Neuronal stem cell (in vitro differentiated cells): ENCODE data around the gene FATE1.

Source experiments
- DNase-seq: peaks from one replicate; pipeline ENCODE4 v3.0.0-alpha.2; 2013; ENCODE audit warnings: low spot score
- H2AFZ ChIP-seq: one replicate; pipeline ENCODE4 v1.6.1; 2013; ENCODE audit warnings: mild to moderate bottlenecking, low read length, inconsistent platforms
- H2AK5ac ChIP-seq: 2 replicates; pipeline ENCODE4 v1.6.1; 2013; ENCODE audit warnings: low read depth, mild to moderate bottlenecking, inconsistent platforms, low read length, moderate library complexity, mixed read lengths
- H2BK120ac ChIP-seq: 2 replicates; pipeline ENCODE4 v1.6.1; 2013; ENCODE audit warnings: low read depth, mild to moderate bottlenecking, inconsistent platforms, low read length, moderate library complexity, mixed read lengths
- H2BK12ac ChIP-seq: one replicate; pipeline ENCODE4 v1.6.1; 2013; ENCODE audit warnings: low read length, inconsistent platforms
- H2BK15ac ChIP-seq: 2 replicates; pipeline ENCODE4 v1.6.1; 2013; ENCODE audit warnings: mild to moderate bottlenecking, low read length, inconsistent platforms, mixed read lengths
- H2BK5ac ChIP-seq: one replicate; pipeline ENCODE4 v1.6.1; 2013; ENCODE audit warnings: inconsistent platforms, mild to moderate bottlenecking, low read length, moderate library complexity
- H3K14ac ChIP-seq: one replicate; pipeline ENCODE4 v1.6.1; 2013; ENCODE audit warnings: low read length, inconsistent platforms
- H3K18ac ChIP-seq: 2 replicates; pipeline ENCODE4 v1.6.1; 2013; ENCODE audit warnings: low read length, inconsistent platforms
- H3K23ac ChIP-seq: 2 replicates; pipeline ENCODE4 v1.6.1; 2013; ENCODE audit warnings: low read depth, mild to moderate bottlenecking, mixed read lengths, low read length, inconsistent platforms; ENCODE audit not compliant: poor library complexity
- H3K27ac ChIP-seq: replicated peaks from 3 replicates; pipeline ENCODE4 v1.5.1; 2013; ENCODE audit warnings: low read length, inconsistent platforms
- H3K27me3 ChIP-seq, 3 experiments: 2 replicates each; pipeline ENCODE4 v1.6.1; 2013; ENCODE audit warnings: low read length in 3 of 3, mild to moderate bottlenecking in 2 of 3, inconsistent platforms in 1 of 3, low read depth in 1 of 3, mixed read lengths in 1 of 3, moderate library complexity in 1 of 3; ENCODE audit not compliant: control insufficient read depth in 3 of 3, insufficient read depth in 3 of 3
- H3K36me3 ChIP-seq, 2 donors: replicated peaks in 1 of 2; 2 replicates each; pipeline ENCODE4 v1.6.1; 2013; ENCODE audit warnings: low read length in 2 of 2; ENCODE audit not compliant: control insufficient read depth in 2 of 2, insufficient read depth in 2 of 2
- H3K4ac ChIP-seq: 2 replicates; pipeline ENCODE4 v1.6.1; 2013; ENCODE audit warnings: inconsistent platforms, mild to moderate bottlenecking, low read length, moderate library complexity
- H3K4me1 ChIP-seq, 2 donors: 1 replicate in 1 of 2; 2 replicates in 1 of 2; pipeline ENCODE4 v1.6.1; 2013; ENCODE audit warnings: low read length in 2 of 2, low read depth in 1 of 2; ENCODE audit not compliant: control insufficient read depth in 2 of 2, insufficient read depth in 1 of 2
- H3K4me2 ChIP-seq: one replicate; pipeline ENCODE4 v1.6.1; 2013; ENCODE audit warnings: mild to moderate bottlenecking, low read length, inconsistent platforms; ENCODE audit not compliant: insufficient read depth, poor library complexity, severe bottlenecking
- H3K4me3 ChIP-seq, 2 donors: 2 replicates each; pipeline ENCODE4 v1.5.1; 2013; ENCODE audit warnings: low read length in 2 of 2, mild to moderate bottlenecking in 2 of 2, inconsistent platforms in 1 of 2, moderate library complexity in 1 of 2
- H3K79me1 ChIP-seq: one replicate; pipeline ENCODE4 v1.6.1; 2013; ENCODE audit warnings: low read depth, mild to moderate bottlenecking, inconsistent platforms, low read length, moderate library complexity
- H3K9ac ChIP-seq: one replicate; pipeline ENCODE4 v1.6.1; 2013; ENCODE audit warnings: mild to moderate bottlenecking, low read depth, low read length, inconsistent platforms; ENCODE audit not compliant: poor library complexity
- H3K9me3 ChIP-seq, 2 donors: replicated peaks in 1 of 2; 2 replicates each; pipeline versions ENCODE3 to v1.6.1; 2013; ENCODE audit warnings: low read length in 2 of 2, mild to moderate bottlenecking in 2 of 2, inconsistent platforms in 1 of 2, low read depth in 1 of 2, mixed read lengths in 1 of 2, moderate library complexity in 1 of 2; ENCODE audit not compliant: control insufficient read depth in 2 of 2, insufficient read depth in 1 of 2
- H4K8ac ChIP-seq: one replicate; pipeline ENCODE4 v1.6.1; 2013; ENCODE audit warnings: low read depth, mild to moderate bottlenecking, inconsistent platforms, low read length, moderate library complexity
- H4K91ac ChIP-seq: one replicate; pipeline ENCODE4 v1.6.1; 2013; ENCODE audit warnings: low read length, low read depth, mild to moderate bottlenecking, inconsistent platforms; ENCODE audit not compliant: poor library complexity
- WGBS, 2 donors: extraction: QIAGEN DNeasy Blood & Tissue Kit; methylation state at CpG; one replicate each; pipeline ENCODE4 v1.1.7; 2013; ENCODE audit warnings: missing lambda C conversion rate in 2 of 2, mixed read lengths in 1 of 2; ENCODE audit not compliant: insufficient read length in 2 of 2, insufficient replicate concordance in 1 of 2; ENCODE audit errors: extremely low coverage in 2 of 2; 5-methylcytosine and 5-hydroxymethylcytosine counted together

The FATE1 gene

GRCh38 chrX:151745651-151746050 is 29.8 kb downstream of the FATE1 start:
- H3K4me1 ChIP-seq = no peaks in the 10 kb centered on the region
- H3K36me3 ChIP-seq = no peaks in the 10 kb centered on the region
- no peak overlapping the region for H4K91ac ChIP-seq
- no peak overlapping the region for H3K14ac ChIP-seq
- H2AK5ac ChIP-seq = no peak overlapping the region
- no peak overlapping the region for H3K23ac ChIP-seq
- H3K79me1 ChIP-seq = no peaks in the 10 kb centered on the region
- peaks cover 0 to 15% (median 0%) of the 10 kb centered on the region in 3 experiments for H3K27me3 ChIP-seq
- no peak overlapping the region for H2AFZ ChIP-seq
- no peak overlapping the region for H2BK5ac ChIP-seq
- H3K9ac ChIP-seq = no peak overlapping the region
- no peak overlapping the region for H3K4ac ChIP-seq
- no peak overlapping the region for H3K27ac ChIP-seq
- no peak overlapping the region for H4K8ac ChIP-seq
- H3K9me3 ChIP-seq = no peaks in the 10 kb centered on the region
- no CpG with 5 or more reads among the region's 6 CpGs for WGBS, 2 donors
- H2BK120ac ChIP-seq = no peak overlapping the region
- no peak for DNase-seq
- H2BK15ac ChIP-seq = no peak overlapping the region
- H2BK12ac ChIP-seq = no peak overlapping the region
- no peak overlapping the region for H3K4me3 ChIP-seq
- H3K4me2 ChIP-seq = no peak overlapping the region
- no peak overlapping the region for H3K18ac ChIP-seq

GRCh38 chrX:151746502-151746901 is 30.7 kb downstream of the FATE1 start:
- H3K27ac ChIP-seq = no peak overlapping the region
- H3K4me3 ChIP-seq = no peak overlapping the region
- no peak for DNase-seq
- H3K18ac ChIP-seq = no peak overlapping the region
- H3K23ac ChIP-seq = no peak overlapping the region
- no peak overlapping the region for H3K4me2 ChIP-seq
- H3K4me1 ChIP-seq = no peaks in the 10 kb centered on the region
- no peak overlapping the region for H2BK120ac ChIP-seq
- H2AK5ac ChIP-seq = no peak overlapping the region
- no CpG with 5 or more reads among the region's 2 CpGs for WGBS, 2 donors
- H2AFZ ChIP-seq = no peak overlapping the region
- H3K79me1 ChIP-seq = no peaks in the 10 kb centered on the region
- H3K4ac ChIP-seq = no peak overlapping the region
- H4K91ac ChIP-seq = no peak overlapping the region
- no peak overlapping the region for H4K8ac ChIP-seq
- H3K27me3 ChIP-seq = peaks cover 0 to 15% (median 0%) of the 10 kb centered on the region in 3 experiments
- no peaks in the 10 kb centered on the region for H3K9me3 ChIP-seq
- no peak overlapping the region for H2BK15ac ChIP-seq
- H3K36me3 ChIP-seq = no peaks in the 10 kb centered on the region
- H3K9ac ChIP-seq = no peak overlapping the region
- no peak overlapping the region for H2BK5ac ChIP-seq
- H3K14ac ChIP-seq = no peak overlapping the region
- H2BK12ac ChIP-seq = no peak overlapping the region

GRCh38 chrX:151750511-151750910 is 34.7 kb downstream of the FATE1 start:
- Histone ChIP-seq H3K23ac (no peak overlapping the region), H3K79me1 (no peaks in the 10 kb centered on the region), H3K9ac (no peak overlapping the region), H2BK5ac (no peak overlapping the region), H3K18ac (no peak overlapping the region), H3K4me2 (no peak overlapping the region), H2AK5ac (no peak overlapping the region), H3K14ac (no peak overlapping the region), H2BK15ac (no peak overlapping the region), H2BK12ac (no peak overlapping the region), H4K8ac (no peak overlapping the region), H3K4ac (no peak overlapping the region), H2BK120ac (no peak overlapping the region), H4K91ac (no peak overlapping the region), H3K27ac (no peak overlapping the region), H3K4me3 (no peak overlapping the region), H3K4me1 (peaks cover 0 to 3% of the 10 kb centered on the region in 2 donors), H3K27me3 (peaks cover 0 to 13% (median 0%) of the 10 kb centered on the region in 3 experiments), H3K9me3 (no peaks in the 10 kb centered on the region), H3K36me3 (no peaks in the 10 kb centered on the region), H2AFZ (no peak overlapping the region)
- no peak for DNase-seq
- WGBS, 2 donors = no CpG with 5 or more reads among the region's 5 CpGs

- H2BK5ac ChIP-seq = no peak overlapping the region
- no peaks in the 10 kb centered on the region for H3K36me3 ChIP-seq
- H3K4me2 ChIP-seq = no peak overlapping the region
- H3K23ac ChIP-seq = no peak overlapping the region
- no peak overlapping the region for H2AK5ac ChIP-seq
- peaks cover 0 to 3% of the 10 kb centered on the region in 2 donors for H3K4me1 ChIP-seq
- H4K91ac ChIP-seq = no peak overlapping the region
- no peaks in the 10 kb centered on the region for H3K79me1 ChIP-seq
- DNase-seq = no peak
- H3K18ac ChIP-seq = no peak overlapping the region
- H2AFZ ChIP-seq = no peak overlapping the region
- no peak overlapping the region for H3K14ac ChIP-seq
- H2BK15ac ChIP-seq = no peak overlapping the region
- H3K27me3 ChIP-seq = peaks cover 0 to 17% (median 0%) of the 10 kb centered on the region in 3 experiments
- H3K4me3 ChIP-seq = no peak overlapping the region
- H3K4ac ChIP-seq = no peak overlapping the region
- H4K8ac ChIP-seq = no peak overlapping the region
- no peak overlapping the region for H3K27ac ChIP-seq
- no CpG with 5 or more reads among the region's 5 CpGs for WGBS, 2 donors
- no peak overlapping the region for H3K9ac ChIP-seq
- H2BK12ac ChIP-seq = no peak overlapping the region
- H3K9me3 ChIP-seq = no peaks in the 10 kb centered on the region
- H2BK120ac ChIP-seq = no peak overlapping the region
Measured at GRCh38 chrX:151752847-151753246, 37.0 kb downstream of the FATE1 start.
